Superior temporal gyrus (tissue), 1 donor: Measurements from ENCODE around the gene KCNA1.

Experiments
- DNase-seq: peaks from one replicate; pipeline ENCODE4 v3.0.0-alpha.2; 2016; ENCODE audit errors: extremely low spot score

KCNA1 gene

GRCh38 chr12:4960547-4960946 lies 50.8 kb downstream of the KCNA1 start:
- DNase-seq, result no peak

GRCh38 chr12:4961311-4961710 lies 51.6 kb downstream of the KCNA1 start:
- DNase-seq, result no peak

GRCh38 chr12:4962539-4963486 lies 53.1 kb downstream of the KCNA1 start:
- no peak for DNase-seq
